HL-60 (cell line): ENCODE results near the gene CAGE1.

Experiments
- DNase-seq, 2 experiments: peaks; one replicate each; pipeline ENCODE4 v3.0.0-alpha.2; 2010 to 2020; ENCODE audit warnings: low read depth in 1 of 2, low spot score in 1 of 2
- H3K27ac ChIP-seq: fragments of 250-450 bp; sonication (Bioruptor Pico); replicated peaks from 2 replicates; pipeline ENCODE4 v1.5.1; 2020; ENCODE audit warnings: mild to moderate bottlenecking, moderate library complexity
- H3K27me3 ChIP-seq: fragments of 250-450 bp; sonication (Bioruptor Pico); 2 replicates; pipeline ENCODE4 v1.5.1; 2021; ENCODE audit warnings: mild to moderate bottlenecking, moderate library complexity; ENCODE audit not compliant: insufficient read depth, poor library complexity, severe bottlenecking
- H3K4me3 ChIP-seq: replicated peaks from 2 replicates; pipeline ENCODE4 v1.5.1; 2011; ENCODE audit warnings: mild to moderate bottlenecking, control low read depth, low read length; ENCODE audit not compliant: insufficient read depth
- CTCF ChIP-seq: IDR thresholded peaks from one replicate; pipeline ENCODE4 v1.5.1; 2011; ENCODE audit warnings: low read length, control low read depth, inconsistent platforms; ENCODE audit not compliant: insufficient read depth
- GABPA ChIP-seq: IDR thresholded peaks from 2 replicates; pipeline ENCODE4 v1.6.1; 2012; ENCODE audit warnings: low read depth
- POLR2AphosphoS5 ChIP-seq: IDR thresholded peaks from 2 replicates; pipeline ENCODE4 v1.6.1; 2012; ENCODE audit warnings: low read depth
- REST ChIP-seq: IDR thresholded peaks from 2 replicates; pipeline ENCODE4 v1.6.1; 2012; ENCODE audit warnings: low read depth; ENCODE audit not compliant: insufficient replicate concordance
- SPI1 ChIP-seq: IDR thresholded peaks from 2 replicates; pipeline ENCODE4 v1.6.1; 2012; ENCODE audit warnings: low read depth, mild to moderate bottlenecking, borderline replicate concordance

Gene CAGE1

GRCh38 chr6:7391151-7391550 is 1.6 kb upstream of the CAGE1 start:
- TF ChIP-seq POLR2AphosphoS5: no peak
- peak; percentile 78 for TF ChIP-seq SPI1
- H3K27ac ChIP-seq: no peak overlapping the region
- peak overlapping the region; percentile 59 for H3K4me3 ChIP-seq
- H3K27me3 ChIP-seq: no peaks in the 10 kb centered on the region
- no peak for DNase-seq

- TF ChIP-seq SPI1 (no peak), CTCF (no peak), POLR2AphosphoS5 (no peak), REST (no peak), GABPA (no peak)
- DNase-seq: no peak
- Histone ChIP-seq H3K4me3 (peak overlapping the region; percentile 59), H3K27me3 (no peaks in the 10 kb centered on the region), H3K27ac (peak overlapping the region; percentile 90)
These were observed 810 bp upstream of the CAGE1 start for GRCh38 chr6:7390226-7390878.

GRCh38 chr6:7389162-7389450 is 436 bp downstream of the CAGE1 start:
- peak overlapping the region; percentile 90 for H3K27ac ChIP-seq
- H3K27me3 ChIP-seq: no peaks in the 10 kb centered on the region
- no peak for TF ChIP-seq GABPA
- no peak for TF ChIP-seq CTCF
- TF ChIP-seq SPI1: no peak
- TF ChIP-seq POLR2AphosphoS5: no peak
- TF ChIP-seq REST: no peak
- H3K4me3 ChIP-seq: peak overlapping the region; percentile 59
- DNase-seq: peak in 1 of 2 experiments; percentile 82

GRCh38 chr6:7381092-7381491 is 8.4 kb downstream of the CAGE1 start:
- no peak for DNase-seq
- H3K27ac ChIP-seq: no peak overlapping the region
- TF ChIP-seq REST (no peak), CTCF (no peak), SPI1 (no peak), POLR2AphosphoS5 (no peak), GABPA (no peak)
- no peaks in the 10 kb centered on the region for H3K27me3 ChIP-seq
- H3K4me3 ChIP-seq: no peak overlapping the region
